Smooth muscle cell (in vitro differentiated cells): ENCODE results near the gene CYP4A22. TPM values are rescaled to one million over a fixed set of nuclear protein-coding genes. Genes with fewer than 3 reads are reported as not detected.

ENCODE experiments used
- DNase-seq: peaks from one replicate; lab custom pipeline; 2025; ENCODE audit not compliant: unreplicated experiment; lab: John Stamatoyannopoulos, UW
- H2AFZ ChIP-seq: fragments of 200-600 bp; sonication (generic); 2 replicates; pipeline ENCODE4 v1.6.0; 2016; ENCODE audit warnings: antibody characterized with exemption, low read depth, mild to moderate bottlenecking
- H3F3A ChIP-seq: fragments of 200-600 bp; sonication (generic); 2 replicates; pipeline ENCODE4 v1.6.0; 2017; ENCODE audit warnings: antibody characterized with exemption, low read depth
- H3K27ac ChIP-seq: fragments of 200-600 bp; sonication (generic); 2 replicates; pipeline ENCODE4 v1.5.1; 2016; ENCODE audit warnings: low read depth, mild to moderate bottlenecking
- H3K27me3 ChIP-seq: fragments of 200-600 bp; sonication (generic); 2 replicates; pipeline ENCODE4 v1.6.1; 2016; ENCODE audit warnings: low read depth, mild to moderate bottlenecking
- H3K36me3 ChIP-seq: fragments of 200-600 bp; sonication (generic); 2 replicates; pipeline ENCODE4 v1.5.1; 2016; ENCODE audit warnings: low read depth
- H3K4me1 ChIP-seq: fragments of 200-600 bp; sonication (generic); 2 replicates; pipeline ENCODE4 v1.5.1; 2016; ENCODE audit warnings: low read depth
- H3K4me2 ChIP-seq: fragments of 200-600 bp; sonication (generic); 2 replicates; pipeline ENCODE4 v1.6.0; 2016; ENCODE audit warnings: mild to moderate bottlenecking
- H3K4me3 ChIP-seq: fragments of 200-600 bp; sonication (generic); 2 replicates; pipeline ENCODE4 v1.5.1; 2016; ENCODE audit warnings: mild to moderate bottlenecking
- H3K79me2 ChIP-seq: fragments of 200-600 bp; sonication (generic); 2 replicates; pipeline ENCODE4 v1.6.0; 2016; ENCODE audit warnings: low read depth, mild to moderate bottlenecking
- H3K9ac ChIP-seq: fragments of 200-600 bp; sonication (generic); 2 replicates; pipeline ENCODE4 v1.6.0; 2016; ENCODE audit warnings: low read depth
- H3K9me3 ChIP-seq: fragments of 200-600 bp; sonication (generic); replicated peaks from 2 replicates; pipeline ENCODE4 v1.5.1; 2016; ENCODE audit warnings: low read depth
- H4K20me1 ChIP-seq: fragments of 200-600 bp; sonication (generic); 2 replicates; pipeline ENCODE4 v1.6.0; 2016; ENCODE audit warnings: low read depth
- CTCF ChIP-seq: fragments of 200-600 bp; sonication (generic); IDR thresholded peaks from 2 replicates; pipeline ENCODE4 v1.5.1; 2017; ENCODE audit warnings: borderline replicate concordance, mild to moderate bottlenecking, antibody characterized with exemption; ENCODE audit not compliant: insufficient read depth, poor library complexity, severe bottlenecking
- WGBS: methylation state at CpG from one replicate; pipeline ENCODE4 v1.1.7; 2016; ENCODE audit warnings: low lambda C conversion rate; 5-methylcytosine and 5-hydroxymethylcytosine counted together
- polyA plus RNA-seq: library from polyadenylated mRNA; unstranded; fragments of >200 nt; fragmentation: Nextera tagmentation; extraction: Ambion mirVana; gene quantifications from 2 replicates; pipeline ENCODE4 v1.2.1, GENCODE V29; 2016
- total RNA-seq: library from RNA; depleted of rRNA; stranded (reverse); fragments of >200 nt; gene quantifications from 2 replicates; pipeline ENCODE4 v1.2.3, GENCODE V29; 2014

Gene CYP4A22
- total and polyA plus RNA-seq, 2 experiments from 2014 or later = not detected

- no peak for TF ChIP-seq CTCF
- Histone ChIP-seq H3K79me2 (no peaks in the 10 kb centered on the region), H3K9me3 (no peaks in the 10 kb centered on the region), H3F3A (no peaks in the 10 kb centered on the region), H4K20me1 (no peaks in the 10 kb centered on the region), H3K36me3 (no peaks in the 10 kb centered on the region), H2AFZ (no peak overlapping the region), H3K9ac (no peak overlapping the region), H3K4me2 (no peak overlapping the region), H3K4me3 (no peak overlapping the region), H3K27me3 (no peaks in the 10 kb centered on the region), H3K27ac (no peak overlapping the region), H3K4me1 (no peaks in the 10 kb centered on the region)
- DNase-seq = no peak
Observed at GRCh38 chr1:47160716-47161115, 23.5 kb downstream of the CYP4A22 start.

GRCh38 chr1:47161298-47162040 lies 24.2 kb downstream of the CYP4A22 start:
- Histone ChIP-seq H3K4me3 (no peak overlapping the region), H3K9me3 (no peaks in the 10 kb centered on the region), H3K4me1 (no peaks in the 10 kb centered on the region), H2AFZ (no peak overlapping the region), H3K27ac (no peak overlapping the region), H3K27me3 (no peaks in the 10 kb centered on the region), H4K20me1 (no peaks in the 10 kb centered on the region), H3K9ac (no peak overlapping the region), H3F3A (no peaks in the 10 kb centered on the region), H3K79me2 (no peaks in the 10 kb centered on the region), H3K4me2 (no peak overlapping the region), H3K36me3 (no peaks in the 10 kb centered on the region)
- no peak for TF ChIP-seq CTCF
- DNase-seq = no peak
- WGBS = 79% methylated on average over 5 of the region's 5 CpGs

- DNase-seq = no peak
- no peak for TF ChIP-seq CTCF
- H3F3A ChIP-seq = no peaks in the 10 kb centered on the region
Observed at GRCh38 chr1:47164552-47164951, 27.3 kb downstream of the CYP4A22 start.

GRCh38 chr1:47172782-47173181 lies 35.5 kb downstream of the CYP4A22 start:
- Histone ChIP-seq H3K27ac (no peak overlapping the region), H3K4me3 (no peak overlapping the region), H3K27me3 (no peaks in the 10 kb centered on the region), H3F3A (no peaks in the 10 kb centered on the region), H3K4me1 (no peaks in the 10 kb centered on the region), H2AFZ (no peak overlapping the region), H3K9me3 (no peaks in the 10 kb centered on the region), H3K4me2 (no peak overlapping the region), H3K36me3 (no peaks in the 10 kb centered on the region), H3K79me2 (no peaks in the 10 kb centered on the region), H3K9ac (no peak overlapping the region), H4K20me1 (no peaks in the 10 kb centered on the region)
- no peak for DNase-seq
- WGBS = 70% methylated on average over 5 of the region's 5 CpGs
- TF ChIP-seq CTCF = no peak

More at GRCh38 chr1:47164552-47164951, 27.3 kb downstream of the CYP4A22 start:
- no peak overlapping the region for H3K27ac ChIP-seq
- H3K9ac ChIP-seq = no peak overlapping the region
- H3K27me3 ChIP-seq = no peaks in the 10 kb centered on the region
- H4K20me1 ChIP-seq = no peaks in the 10 kb centered on the region
- H3K4me2 ChIP-seq = no peak overlapping the region
- no peaks in the 10 kb centered on the region for H3K4me1 ChIP-seq
- no peak overlapping the region for H2AFZ ChIP-seq
- H3K79me2 ChIP-seq = no peaks in the 10 kb centered on the region
- H3K36me3 ChIP-seq = no peaks in the 10 kb centered on the region
- H3K4me3 ChIP-seq = no peak overlapping the region
- H3K9me3 ChIP-seq = no peaks in the 10 kb centered on the region
